NT2/D1 (cell line): ENCODE results near the gene NKX6-2.

ENCODE experiments used
- SUZ12 ChIP-seq: IDR thresholded peaks from 2 replicates; pipeline ENCODE4 v1.6.1; 2011; ENCODE audit not compliant: insufficient read length, insufficient read depth; ENCODE audit errors: extremely low read depth
- YY1 ChIP-seq: IDR thresholded peaks from 2 replicates; pipeline ENCODE4 v1.6.1; 2011; ENCODE audit not compliant: insufficient read length, insufficient read depth
- ZNF274 ChIP-seq: IDR thresholded peaks from 2 replicates; pipeline ENCODE4 v1.6.1; 2011; ENCODE audit warnings: mild to moderate bottlenecking, low read depth, low read length

- no peak for TF ChIP-seq SUZ12
- no peak for TF ChIP-seq YY1
- no peak for TF ChIP-seq ZNF274
These were observed 48.4 kb downstream of the NKX6-2 start for GRCh38 chr10:132737390-132738048.
